SKM-1 treated with dmso at 0.1 percent for 144 hours (cell line): ENCODE data around the gene PNCK.
"Not testable (repeated sequence)": the region's sequence is repeated elsewhere in the genome, so short reads cannot be mapped to it uniquely, and the experiment has no call there.

Experiments
- DNase-seq: peaks from one replicate; lab custom pipeline; 2025; ENCODE audit not compliant: unreplicated experiment; lab: John Stamatoyannopoulos, UW

PNCK gene

GRCh38 chrX:153686711-153687110 is 13.1 kb upstream of the PNCK start:
- DNase-seq, result no peak

- DNase-seq, result peak; percentile 13
Measured at GRCh38 chrX:153685751-153686696, 12.4 kb upstream of the PNCK start.

- DNase-seq, result no peak
Measured at GRCh38 chrX:153685156-153685536, 11.5 kb upstream of the PNCK start.

GRCh38 chrX:153684467-153685155 is 11.0 kb upstream of the PNCK start:
- DNase-seq, result no peak

- not testable (repeated sequence) for DNase-seq
Measured at GRCh38 chrX:153683486-153683885, 9.9 kb upstream of the PNCK start.

GRCh38 chrX:153681175-153681574 is 7.6 kb upstream of the PNCK start:
- no peak for DNase-seq

GRCh38 chrX:153674219-153674851 is 722 bp upstream of the PNCK start:
- DNase-seq, result no peak

- no peak for DNase-seq
Measured at GRCh38 chrX:153672531-153673427, 834 bp downstream of the PNCK start.

- DNase-seq, result no peak
Measured at GRCh38 chrX:153671589-153672530, 1.8 kb downstream of the PNCK start.

GRCh38 chrX:153670748-153671588 is 2.6 kb downstream of the PNCK start:
- DNase-seq, result no peak

- DNase-seq, result no peak
Measured at GRCh38 chrX:153669901-153670731, 3.5 kb downstream of the PNCK start.

GRCh38 chrX:153669174-153669890 is 4.3 kb downstream of the PNCK start:
- DNase-seq, result no peak

GRCh38 chrX:153668423-153669173 is 5.0 kb downstream of the PNCK start:
- no peak for DNase-seq

- peak; percentile 35 for DNase-seq
Measured at GRCh38 chrX:153667956-153668396, 5.6 kb downstream of the PNCK start.

GRCh38 chrX:153667281-153667955 is 6.2 kb downstream of the PNCK start:
- DNase-seq, result no peak
